Measurements from ENCODE around the gene RPL38.
A peak's percentile ranks its signal among the peaks of the same experiment; 100 is the strongest.

RPL38 gene

GRCh38 chr17:74210191-74211140 lies 7.0 kb downstream of the RPL38 start:
- DNase-seq: peak in 53 of 58 donors; percentile 21 to 87 (median 65)

- DNase-seq: peak in 5 of 58 donors; percentile 18 to 62 (median 57)
Measured at GRCh38 chr17:74211141-74211911, 7.8 kb downstream of the RPL38 start.

GRCh38 chr17:74211912-74212208 lies 8.4 kb downstream of the RPL38 start:
- peak in 6 of 58 donors; percentile 26 to 61 (median 48) for DNase-seq

- DNase-seq: peak in 18 of 58 donors; percentile 17 to 59 (median 39)
Measured at GRCh38 chr17:74212209-74212912, 8.9 kb downstream of the RPL38 start.

GRCh38 chr17:74212913-74213791 lies 9.7 kb downstream of the RPL38 start, which contains the start of gene TTYH2:
Gene TTYH2, plus strand, starts transcription at chr17:74213571. Its CDS starts 17 bp downstream, at chr17:74213588.
- peak in 57 of 58 donors; percentile 36 to 97 (median 90) for DNase-seq

GRCh38 chr17:74213861-74214391 lies 10.4 kb downstream of the RPL38 start:
- DNase-seq: peak in 30 of 58 donors; percentile 22 to 64 (median 40)

- peak in 6 of 58 donors; percentile 15 to 56 (median 46) for DNase-seq
Measured at GRCh38 chr17:74214484-74215341, 11.2 kb downstream of the RPL38 start.

GRCh38 chr17:74215342-74215727 lies 11.9 kb downstream of the RPL38 start:
- DNase-seq: peak in 50 of 58 donors; percentile 23 to 77 (median 52)

GRCh38 chr17:74216505-74216904 lies 13.0 kb downstream of the RPL38 start:
- DNase-seq: no peak

- DNase-seq: no peak
Measured at GRCh38 chr17:74217037-74217730, 13.7 kb downstream of the RPL38 start.

GRCh38 chr17:74217888-74218287 lies 14.4 kb downstream of the RPL38 start:
- DNase-seq: peak in 1 of 58 donors; percentile 8

GRCh38 chr17:74218436-74218835 lies 15.0 kb downstream of the RPL38 start:
- DNase-seq: no peak

- no peak for DNase-seq
Measured at GRCh38 chr17:74219576-74220133, 16.2 kb downstream of the RPL38 start.

- no peak for DNase-seq
Measured at GRCh38 chr17:74220219-74220618, 16.7 kb downstream of the RPL38 start.

GRCh38 chr17:74220946-74221818 lies 17.7 kb downstream of the RPL38 start:
- no peak for DNase-seq

GRCh38 chr17:74222399-74222798 lies 18.9 kb downstream of the RPL38 start:
- DNase-seq: no peak

GRCh38 chr17:74223901-74224300 lies 20.4 kb downstream of the RPL38 start:
- DNase-seq: no peak
